Measurements from ENCODE around the gene KIF5A. TPM values are rescaled to one million over a fixed set of nuclear protein-coding genes. Genes with fewer than 3 reads are reported as not detected.

KIF5A gene
- polyA plus RNA-seq, 3 donors = 0.01 TPM; not detected in 2

GRCh38 chr12:57514720-57515407 lies 35.0 kb upstream of the KIF5A start:
- 91% methylated on average over 4 of the region's 9 CpGs for whole genome bisulfite sequencing (ENCODE audit: insufficient coverage)
- peaks cover 0 to 1% (median 0%) of the 10 kb centered on the region in 3 donors for H3K27me3 Mint-ChIP-seq (ENCODE audit: low read depth in 3 of 3)
- no peak overlapping the region for H3K4me3 ChIP-seq (replicated peaks in 1 of 3; ENCODE audit: low read depth in 2 of 3, low read length in 3 of 3)
- H3K36me3 ChIP-seq (replicated peaks in 1 of 2; ENCODE audit: control insufficient read depth in 1 of 2, insufficient read depth in 2 of 2, low read length in 2 of 2) = peaks cover 68 to 83% of the 10 kb centered on the region in 2 donors
- H3K4me1 ChIP-seq (ENCODE audit: control insufficient read depth in 1 of 2, insufficient read depth in 2 of 2, low read length in 2 of 2) = peaks cover 19 to 20% of the 10 kb centered on the region in 2 donors
- H3K9me3 Mint-ChIP-seq = peaks cover 0 to 1% (median 0%) of the 10 kb centered on the region in 7 donors
- peaks cover 35% of the 10 kb centered on the region for H3K79me2 ChIP-seq (ENCODE audit: insufficient read depth, low read length)
- TF ChIP-seq, protein P1, sequence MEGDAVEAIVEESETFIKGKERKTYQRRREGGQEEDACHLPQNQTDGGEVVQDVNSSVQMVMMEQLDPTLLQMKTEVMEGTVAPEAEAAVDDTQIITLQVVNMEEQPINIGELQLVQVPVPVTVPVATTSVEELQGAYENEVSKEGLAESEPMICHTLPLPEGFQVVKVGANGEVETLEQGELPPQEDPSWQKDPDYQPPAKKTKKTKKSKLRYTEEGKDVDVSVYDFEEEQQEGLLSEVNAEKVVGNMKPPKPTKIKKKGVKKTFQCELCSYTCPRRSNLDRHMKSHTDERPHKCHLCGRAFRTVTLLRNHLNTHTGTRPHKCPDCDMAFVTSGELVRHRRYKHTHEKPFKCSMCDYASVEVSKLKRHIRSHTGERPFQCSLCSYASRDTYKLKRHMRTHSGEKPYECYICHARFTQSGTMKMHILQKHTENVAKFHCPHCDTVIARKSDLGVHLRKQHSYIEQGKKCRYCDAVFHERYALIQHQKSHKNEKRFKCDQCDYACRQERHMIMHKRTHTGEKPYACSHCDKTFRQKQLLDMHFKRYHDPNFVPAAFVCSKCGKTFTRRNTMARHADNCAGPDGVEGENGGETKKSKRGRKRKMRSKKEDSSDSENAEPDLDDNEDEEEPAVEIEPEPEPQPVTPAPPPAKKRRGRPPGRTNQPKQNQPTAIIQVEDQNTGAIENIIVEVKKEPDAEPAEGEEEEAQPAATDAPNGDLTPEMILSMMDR (IDR thresholded peaks at IDR 0.05) = no peak
- no peak overlapping the region for H3K4me3 Mint-ChIP-seq
- peak overlapping the region in 3 of 7 donors; percentile 28 to 60 (median 46) for H3K27ac Mint-ChIP-seq
- H4K20me1 ChIP-seq (ENCODE audit: insufficient read depth, low read length) = peaks cover 54% of the 10 kb centered on the region
- intact Hi-C loops (cut with micrococcal nuclease) = no loop called here
- H3K36me3 Mint-ChIP-seq = peaks cover 79 to 86% of the 10 kb centered on the region in 2 donors
- no peak overlapping the region for H3K9ac ChIP-seq (ENCODE audit: insufficient read depth, low read length, poor library complexity, severe bottlenecking)
- H3K4me2 ChIP-seq (replicated peaks; ENCODE audit: extremely low read depth, low read length, poor library complexity, severe bottlenecking) = no peak overlapping the region
- peak overlapping the region in 1 of 2 donors; percentile 56 for H3K27ac ChIP-seq (ENCODE audit: low read depth in 1 of 2, low read length in 2 of 2)
- H2AFZ ChIP-seq (ENCODE audit: insufficient read depth, low read depth, low read length, poor library complexity, severe bottlenecking) = no peak overlapping the region
- no peaks in the 10 kb centered on the region for H3K27me3 ChIP-seq (ENCODE audit: control insufficient read depth in 2 of 2, insufficient read depth in 2 of 2, low read length in 2 of 2)
- DNase-seq = no peak
- H3K4me1 Mint-ChIP-seq = peaks cover 19% of the 10 kb centered on the region
- no peaks in the 10 kb centered on the region for H3K9me3 ChIP-seq (replicated peaks in 1 of 2; ENCODE audit: control insufficient read depth in 1 of 2, insufficient read depth in 1 of 2, low read length in 2 of 2)

- intact Hi-C loops (cut with micrococcal nuclease) = no loop called here
- Mint-ChIP-seq H3K27ac (peak overlapping the region in 2 of 7 donors; percentile 4 to 29), H3K27me3 (ENCODE audit: low read depth in 3 of 3) (peaks cover 0 to 1% (median 0%) of the 10 kb centered on the region in 3 donors), H3K4me3 (no peak overlapping the region), H3K36me3 (peaks cover 79 to 82% of the 10 kb centered on the region in 2 donors), H3K9me3 (peaks cover 0 to 1% (median 0%) of the 10 kb centered on the region in 7 donors), H3K4me1 (peaks cover 19% of the 10 kb centered on the region)
- Histone ChIP-seq H3K36me3 (replicated peaks in 1 of 2; ENCODE audit: control insufficient read depth in 1 of 2, insufficient read depth in 2 of 2, low read length in 2 of 2) (peaks cover 68 to 78% of the 10 kb centered on the region in 2 donors), H4K20me1 (ENCODE audit: insufficient read depth, low read length) (peaks cover 58% of the 10 kb centered on the region), H3K9me3 (replicated peaks in 1 of 2; ENCODE audit: control insufficient read depth in 1 of 2, insufficient read depth in 1 of 2, low read length in 2 of 2) (no peaks in the 10 kb centered on the region), H3K4me3 (replicated peaks in 1 of 3; ENCODE audit: low read depth in 2 of 3, low read length in 3 of 3) (no peak overlapping the region), H3K4me1 (ENCODE audit: control insufficient read depth in 1 of 2, insufficient read depth in 2 of 2, low read length in 2 of 2) (peaks cover 19 to 20% of the 10 kb centered on the region in 2 donors), H3K79me2 (ENCODE audit: insufficient read depth, low read length) (peaks cover 38% of the 10 kb centered on the region), H3K27me3 (ENCODE audit: control insufficient read depth in 2 of 2, insufficient read depth in 2 of 2, low read length in 2 of 2) (no peaks in the 10 kb centered on the region), H3K9ac (ENCODE audit: insufficient read depth, low read length, poor library complexity, severe bottlenecking) (no peak overlapping the region), H2AFZ (ENCODE audit: insufficient read depth, low read depth, low read length, poor library complexity, severe bottlenecking) (no peak overlapping the region), H3K4me2 (replicated peaks; ENCODE audit: extremely low read depth, low read length, poor library complexity, severe bottlenecking) (no peak overlapping the region), H3K27ac (ENCODE audit: low read depth in 1 of 2, low read length in 2 of 2) (peak overlapping the region in 1 of 2 donors; percentile 56)
- WGBS (ENCODE audit: insufficient coverage) = no CpG with 5 or more reads among the region's 3 CpGs
- DNase-seq = no peak
- TF ChIP-seq, protein P1 (IDR thresholded peaks at IDR 0.05) = no peak
Measured at GRCh38 chr12:57515408-57515933, 34.4 kb upstream of the KIF5A start.

All from CD14-positive monocyte (primary cell).